ENCODE data around the gene ARMCX5.

Gene ARMCX5

DNA sequence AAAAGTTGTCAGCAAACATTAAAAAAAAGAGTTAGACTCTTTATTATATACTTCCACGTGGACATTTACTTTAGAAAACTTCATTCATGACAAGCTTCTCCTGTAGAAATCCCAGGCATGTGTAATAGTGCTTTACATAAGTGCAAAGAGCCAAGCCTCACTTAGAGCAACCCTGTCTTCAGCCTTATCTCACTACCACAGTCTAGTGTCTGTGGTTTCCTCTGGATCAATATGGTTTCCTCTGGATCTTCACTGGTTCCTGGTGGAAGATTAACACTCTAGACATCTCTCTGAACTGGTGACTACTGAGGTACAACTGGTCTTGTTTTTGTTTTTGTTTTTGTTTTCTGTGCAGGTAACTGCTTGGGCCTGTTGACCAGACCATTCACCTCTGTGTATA is 18.4 kb upstream of the ARMCX5 start:
- TF ChIP-seq TAF1 (IDR thresholded peaks at IDR 0.05; ENCODE audit: low read depth) (no peak), TCF12 (IDR thresholded peaks at IDR 0.05; ENCODE audit: low read depth) (no peak), ZBTB7A (IDR thresholded peaks at IDR 0.05; ENCODE audit: low read depth) (no peak), RAD21 (IDR thresholded peaks at IDR 0.05; ENCODE audit: low read depth) (no peak), NFIC (IDR thresholded peaks at IDR 0.05) (no peak), YY1 (IDR thresholded peaks at IDR 0.05; ENCODE audit: low read depth) (no peak), EP300 (IDR thresholded peaks at IDR 0.05; ENCODE audit: borderline replicate concordance) (no peak)
- TF ChIP-seq, protein P1, sequence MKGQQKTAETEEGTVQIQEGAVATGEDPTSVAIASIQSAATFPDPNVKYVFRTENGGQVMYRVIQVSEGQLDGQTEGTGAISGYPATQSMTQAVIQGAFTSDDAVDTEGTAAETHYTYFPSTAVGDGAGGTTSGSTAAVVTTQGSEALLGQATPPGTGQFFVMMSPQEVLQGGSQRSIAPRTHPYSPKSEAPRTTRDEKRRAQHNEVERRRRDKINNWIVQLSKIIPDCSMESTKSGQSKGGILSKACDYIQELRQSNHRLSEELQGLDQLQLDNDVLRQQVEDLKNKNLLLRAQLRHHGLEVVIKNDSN (IDR thresholded peaks at IDR 0.05), result no peak
- TF ChIP-seq, protein P2, sequence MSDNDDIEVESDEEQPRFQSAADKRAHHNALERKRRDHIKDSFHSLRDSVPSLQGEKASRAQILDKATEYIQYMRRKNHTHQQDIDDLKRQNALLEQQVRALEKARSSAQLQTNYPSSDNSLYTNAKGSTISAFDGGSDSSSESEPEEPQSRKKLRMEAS (IDR thresholded peaks at IDR 0.05), result no peak

DNA sequence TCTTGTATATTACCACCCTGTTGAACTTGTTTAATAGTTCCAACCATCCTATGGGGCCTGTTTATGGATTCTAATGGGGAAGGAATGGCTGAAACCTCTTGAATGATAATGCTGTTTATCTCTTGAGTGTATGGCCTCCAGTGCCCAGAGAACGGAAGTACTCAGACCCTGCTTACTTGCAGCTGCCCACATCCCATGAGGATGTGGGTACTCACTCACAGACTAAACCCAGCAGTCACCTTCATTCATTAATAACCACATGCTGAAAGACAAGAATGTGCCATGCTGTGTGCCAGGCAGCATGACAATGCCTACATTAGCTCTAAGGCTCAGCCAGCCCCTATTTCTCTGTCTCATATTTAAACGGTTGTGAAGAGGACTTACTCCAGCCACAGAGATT is 5.9 kb upstream of the ARMCX5 start:
- TF ChIP-seq CREB1 (IDR thresholded peaks at IDR 0.05; ENCODE audit: low read depth) (no peak), RAD21 (IDR thresholded peaks at IDR 0.05; ENCODE audit: low read depth) (no peak), FOXM1 (IDR thresholded peaks at IDR 0.05; ENCODE audit: borderline replicate concordance, low read depth) (no peak), TEAD4 (IDR thresholded peaks at IDR 0.05) (no peak), TAF1 (IDR thresholded peaks at IDR 0.05; ENCODE audit: low read depth) (no peak), NFIC (IDR thresholded peaks at IDR 0.05) (no peak), EGR1 (IDR thresholded peaks at IDR 0.05) (no peak)
- TF ChIP-seq, protein P1 (IDR thresholded peaks at IDR 0.05), result no peak
- TF ChIP-seq, protein P2 (IDR thresholded peaks at IDR 0.05), result no peak
- TF ChIP-seq, protein P3, sequence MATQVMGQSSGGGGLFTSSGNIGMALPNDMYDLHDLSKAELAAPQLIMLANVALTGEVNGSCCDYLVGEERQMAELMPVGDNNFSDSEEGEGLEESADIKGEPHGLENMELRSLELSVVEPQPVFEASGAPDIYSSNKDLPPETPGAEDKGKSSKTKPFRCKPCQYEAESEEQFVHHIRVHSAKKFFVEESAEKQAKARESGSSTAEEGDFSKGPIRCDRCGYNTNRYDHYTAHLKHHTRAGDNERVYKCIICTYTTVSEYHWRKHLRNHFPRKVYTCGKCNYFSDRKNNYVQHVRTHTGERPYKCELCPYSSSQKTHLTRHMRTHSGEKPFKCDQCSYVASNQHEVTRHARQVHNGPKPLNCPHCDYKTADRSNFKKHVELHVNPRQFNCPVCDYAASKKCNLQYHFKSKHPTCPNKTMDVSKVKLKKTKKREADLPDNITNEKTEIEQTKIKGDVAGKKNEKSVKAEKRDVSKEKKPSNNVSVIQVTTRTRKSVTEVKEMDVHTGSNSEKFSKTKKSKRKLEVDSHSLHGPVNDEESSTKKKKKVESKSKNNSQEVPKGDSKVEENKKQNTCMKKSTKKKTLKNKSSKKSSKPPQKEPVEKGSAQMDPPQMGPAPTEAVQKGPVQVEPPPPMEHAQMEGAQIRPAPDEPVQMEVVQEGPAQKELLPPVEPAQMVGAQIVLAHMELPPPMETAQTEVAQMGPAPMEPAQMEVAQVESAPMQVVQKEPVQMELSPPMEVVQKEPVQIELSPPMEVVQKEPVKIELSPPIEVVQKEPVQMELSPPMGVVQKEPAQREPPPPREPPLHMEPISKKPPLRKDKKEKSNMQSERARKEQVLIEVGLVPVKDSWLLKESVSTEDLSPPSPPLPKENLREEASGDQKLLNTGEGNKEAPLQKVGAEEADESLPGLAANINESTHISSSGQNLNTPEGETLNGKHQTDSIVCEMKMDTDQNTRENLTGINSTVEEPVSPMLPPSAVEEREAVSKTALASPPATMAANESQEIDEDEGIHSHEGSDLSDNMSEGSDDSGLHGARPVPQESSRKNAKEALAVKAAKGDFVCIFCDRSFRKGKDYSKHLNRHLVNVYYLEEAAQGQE (IDR thresholded peaks at IDR 0.05; ENCODE audit: low read depth), result no peak

DNA sequence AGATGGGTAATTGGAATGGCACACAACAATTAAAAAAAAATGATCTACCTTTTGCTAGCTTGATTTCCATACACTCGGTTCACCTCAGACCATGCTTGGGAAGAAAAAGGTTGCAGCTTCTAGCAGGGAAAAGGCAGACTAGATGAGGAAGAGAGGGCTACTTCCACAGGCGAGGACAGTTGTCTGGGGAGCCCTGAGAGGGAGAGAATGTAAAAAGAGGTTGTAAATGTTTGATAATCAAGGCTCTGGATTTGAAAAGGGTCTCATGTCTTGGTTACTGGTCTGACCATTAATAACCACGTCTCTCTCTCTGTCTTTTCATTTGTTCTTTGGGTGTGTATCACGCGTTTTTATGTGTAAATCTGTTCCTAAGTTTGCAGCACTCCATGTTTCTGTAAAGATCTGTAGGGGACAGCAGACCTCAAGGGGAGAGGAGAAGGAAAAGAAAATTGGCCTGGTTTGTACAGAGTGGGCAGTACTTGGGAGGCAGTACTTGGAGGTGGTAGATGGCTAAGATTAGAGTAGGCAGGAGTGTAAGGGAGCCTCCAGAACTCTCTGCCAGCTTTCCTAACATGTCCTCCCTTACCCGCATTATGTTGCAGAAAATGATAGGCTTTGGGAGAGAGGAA is 750 bp downstream of the ARMCX5 start:
- no peak for TF ChIP-seq TCF12 (IDR thresholded peaks at IDR 0.05; ENCODE audit: low read depth)
- no peak for TF ChIP-seq CEBPB (IDR thresholded peaks at IDR 0.05)
- TF ChIP-seq YY1 (IDR thresholded peaks at IDR 0.05; ENCODE audit: low read depth), result no peak
- TF ChIP-seq RAD21 (IDR thresholded peaks at IDR 0.05; ENCODE audit: low read depth), result no peak
- TF ChIP-seq ZBTB7A (IDR thresholded peaks at IDR 0.05; ENCODE audit: low read depth), result no peak

DNA sequence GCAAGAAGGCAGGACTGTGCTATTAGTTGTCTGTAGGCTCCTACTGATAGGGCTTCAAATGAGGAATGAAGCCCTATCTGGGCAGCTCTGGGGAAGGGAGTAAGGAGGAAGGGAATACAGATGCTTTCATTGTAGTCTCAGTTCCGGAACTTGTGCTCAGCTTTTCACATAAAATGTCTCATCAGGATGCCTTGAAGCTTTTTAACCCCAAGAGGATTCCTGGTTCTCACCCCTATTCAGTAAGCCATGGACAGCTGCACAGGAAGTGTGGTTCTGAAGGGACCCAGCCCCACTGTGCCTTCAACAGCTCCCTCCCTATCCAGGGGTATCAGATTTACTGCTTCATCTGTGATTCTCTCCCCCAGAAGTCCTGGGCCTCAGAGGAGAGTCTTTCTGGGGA is 5.0 kb downstream of the ARMCX5 start:
- TF ChIP-seq YY1 (IDR thresholded peaks at IDR 0.05; ENCODE audit: low read depth) (no peak), EP300 (IDR thresholded peaks at IDR 0.05; ENCODE audit: borderline replicate concordance) (no peak), ZBTB7A (IDR thresholded peaks at IDR 0.05; ENCODE audit: low read depth) (no peak), EGR1 (IDR thresholded peaks at IDR 0.05) (no peak), CREB1 (IDR thresholded peaks at IDR 0.05; ENCODE audit: low read depth) (no peak), NFIC (IDR thresholded peaks at IDR 0.05) (no peak), CEBPB (IDR thresholded peaks at IDR 0.05) (no peak), RAD21 (IDR thresholded peaks at IDR 0.05; ENCODE audit: low read depth) (no peak), TAF1 (IDR thresholded peaks at IDR 0.05; ENCODE audit: low read depth) (no peak)
- TF ChIP-seq, protein P1 (IDR thresholded peaks at IDR 0.05), result no peak
- TF ChIP-seq, protein P3 (IDR thresholded peaks at IDR 0.05; ENCODE audit: low read depth), result no peak

DNA sequence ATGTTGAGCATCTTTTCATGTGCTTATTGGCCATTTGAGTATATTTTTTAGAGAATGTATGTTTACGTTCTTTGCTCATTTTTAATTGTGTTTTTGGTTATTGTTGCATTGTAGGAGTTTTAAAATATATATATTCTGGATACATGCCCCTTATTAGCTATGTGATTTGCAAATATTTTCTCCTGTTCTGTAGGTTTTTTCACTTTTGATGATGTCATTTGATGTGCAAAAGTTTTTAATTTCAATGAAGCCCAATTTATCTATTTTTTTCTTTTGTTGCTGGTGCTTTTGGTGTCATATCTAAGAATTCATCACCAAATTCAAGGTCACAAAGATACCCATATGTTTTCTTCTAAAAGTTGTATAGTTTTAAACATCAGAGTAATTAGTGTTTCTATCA is 6.8 kb downstream of the ARMCX5 start:
- TF ChIP-seq CREB1 (IDR thresholded peaks at IDR 0.05; ENCODE audit: low read depth) (no peak), EP300 (IDR thresholded peaks at IDR 0.05; ENCODE audit: borderline replicate concordance) (no peak), YY1 (IDR thresholded peaks at IDR 0.05; ENCODE audit: low read depth) (no peak), RAD21 (IDR thresholded peaks at IDR 0.05; ENCODE audit: low read depth) (no peak), NFIC (IDR thresholded peaks at IDR 0.05) (no peak), TAF1 (IDR thresholded peaks at IDR 0.05; ENCODE audit: low read depth) (no peak), ZBTB7A (IDR thresholded peaks at IDR 0.05; ENCODE audit: low read depth) (no peak), FOXM1 (IDR thresholded peaks at IDR 0.05; ENCODE audit: borderline replicate concordance, low read depth) (no peak), TEAD4 (IDR thresholded peaks at IDR 0.05) (no peak), CEBPB (IDR thresholded peaks at IDR 0.05) (no peak)

DNA sequence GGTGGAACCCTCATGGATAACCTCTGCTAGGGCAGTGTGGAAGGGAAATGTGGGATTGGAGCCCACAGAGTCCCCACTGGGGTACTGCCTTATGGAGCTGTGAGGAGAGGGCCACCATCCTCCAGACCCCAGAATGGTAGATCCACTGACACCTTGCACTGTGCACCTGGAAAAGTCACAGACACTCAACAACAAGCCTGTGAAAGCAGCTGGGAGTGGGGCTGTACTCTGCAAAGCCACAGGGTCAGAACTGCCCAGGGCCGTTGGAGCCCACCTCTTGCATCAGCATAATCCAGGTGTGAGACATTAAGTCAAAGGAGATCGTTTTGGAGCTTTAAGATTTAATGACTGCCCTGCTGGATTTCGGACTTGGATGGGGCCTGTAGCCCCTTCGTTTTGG is 11.6 kb downstream of the ARMCX5 start:
- TF ChIP-seq, protein P1 (IDR thresholded peaks at IDR 0.05), result no peak
- TF ChIP-seq YY1 (IDR thresholded peaks at IDR 0.05; ENCODE audit: low read depth) (no peak), CEBPB (IDR thresholded peaks at IDR 0.05) (no peak), EP300 (IDR thresholded peaks at IDR 0.05; ENCODE audit: borderline replicate concordance) (no peak)
- TF ChIP-seq, protein P3 (IDR thresholded peaks at IDR 0.05; ENCODE audit: low read depth), result no peak

Measured in Ishikawa (cell line).